Gastrocnemius medialis (tissue), 4 donors: Measurements from ENCODE around the gene PLPP4.

Experiments
- POLR2A ChIP-seq, 2 donors: fragments of 450-650 bp; IDR thresholded peaks; one replicate each; pipeline ENCODE4 v1.6.1; 2017; ENCODE audit warnings: antibody characterized with exemption in 2 of 2, mild to moderate bottlenecking in 2 of 2, moderate library complexity in 2 of 2
- TF ChIP-seq, protein P1 (sequence below), 5 experiments: fragments of 450-650 bp in 3 of 5; fragments of 200-600 bp in 2 of 5; sonication (generic) in 2 of 5; IDR thresholded peaks in 4 of 5; conservative IDR thresholded peaks in 1 of 5; 1 replicate in 4 of 5; 2 replicates in 1 of 5; pipeline ENCODE4 v1.5.1; 2016 to 2019; ENCODE audit warnings: antibody characterized with exemption in 5 of 5, mild to moderate bottlenecking in 3 of 5, moderate library complexity in 3 of 5

DNA sequence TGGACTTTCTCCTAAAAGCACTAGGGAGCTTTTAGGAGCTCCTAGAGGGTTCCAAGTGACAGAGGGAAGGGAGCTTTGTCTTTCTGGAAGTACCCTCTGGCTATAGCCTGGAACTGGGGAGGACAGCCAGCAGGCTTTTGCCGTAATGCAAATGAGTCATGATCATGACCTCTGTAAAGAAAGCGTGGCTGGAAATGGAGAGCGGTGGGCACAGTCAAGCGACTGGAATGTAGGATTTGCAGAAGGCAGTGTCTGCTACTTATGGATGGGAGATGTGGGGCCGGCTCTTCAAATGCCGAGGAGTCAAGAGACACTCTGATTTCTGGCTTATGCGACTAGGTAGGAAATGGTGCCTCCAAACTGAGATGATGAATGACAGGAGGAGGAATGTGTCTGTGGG lies 34.6 kb upstream of the PLPP4 start:
- TF ChIP-seq, protein P1, sequence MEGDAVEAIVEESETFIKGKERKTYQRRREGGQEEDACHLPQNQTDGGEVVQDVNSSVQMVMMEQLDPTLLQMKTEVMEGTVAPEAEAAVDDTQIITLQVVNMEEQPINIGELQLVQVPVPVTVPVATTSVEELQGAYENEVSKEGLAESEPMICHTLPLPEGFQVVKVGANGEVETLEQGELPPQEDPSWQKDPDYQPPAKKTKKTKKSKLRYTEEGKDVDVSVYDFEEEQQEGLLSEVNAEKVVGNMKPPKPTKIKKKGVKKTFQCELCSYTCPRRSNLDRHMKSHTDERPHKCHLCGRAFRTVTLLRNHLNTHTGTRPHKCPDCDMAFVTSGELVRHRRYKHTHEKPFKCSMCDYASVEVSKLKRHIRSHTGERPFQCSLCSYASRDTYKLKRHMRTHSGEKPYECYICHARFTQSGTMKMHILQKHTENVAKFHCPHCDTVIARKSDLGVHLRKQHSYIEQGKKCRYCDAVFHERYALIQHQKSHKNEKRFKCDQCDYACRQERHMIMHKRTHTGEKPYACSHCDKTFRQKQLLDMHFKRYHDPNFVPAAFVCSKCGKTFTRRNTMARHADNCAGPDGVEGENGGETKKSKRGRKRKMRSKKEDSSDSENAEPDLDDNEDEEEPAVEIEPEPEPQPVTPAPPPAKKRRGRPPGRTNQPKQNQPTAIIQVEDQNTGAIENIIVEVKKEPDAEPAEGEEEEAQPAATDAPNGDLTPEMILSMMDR (IDR thresholded peaks at IDR 0.05 in 4 of 5, conservative IDR thresholded peaks at IDR 0.05 in 1 of 5): no peak
- no peak for TF ChIP-seq POLR2A (IDR thresholded peaks at IDR 0.05)
